Fibroblast of mammary gland (primary cell): ENCODE results near the gene DYSF.

Experiments used
- DNase-seq: peaks from one replicate; pipeline ENCODE4 v3.0.0-alpha.2; 2010; ENCODE audit warnings: low read depth
- H3K4me3 ChIP-seq: 2 replicates; pipeline ENCODE4 v1.5.1; 2011; ENCODE audit warnings: low read depth, mild to moderate bottlenecking, low read length, moderate library complexity; ENCODE audit not compliant: control insufficient read depth
- CTCF ChIP-seq: conservative IDR thresholded peaks from 2 replicates; pipeline ENCODE4 v1.5.1; 2011; ENCODE audit warnings: low read depth, low read length, inconsistent platforms; ENCODE audit not compliant: control insufficient read depth, insufficient read depth

DYSF gene

GRCh38 chr2:71618327-71619113 is 165.2 kb downstream of the DYSF start:
- H3K4me3 ChIP-seq: no peak overlapping the region
- DNase-seq: no peak
- TF ChIP-seq CTCF: no peak

- no peak for DNase-seq
- no peak for TF ChIP-seq CTCF
- H3K4me3 ChIP-seq: no peak overlapping the region
Measured at GRCh38 chr2:71619230-71619741, 165.9 kb downstream of the DYSF start.

- no peak for TF ChIP-seq CTCF
- H3K4me3 ChIP-seq: no peak overlapping the region
- DNase-seq: no peak
Measured at GRCh38 chr2:71620116-71620515, 166.8 kb downstream of the DYSF start.

- no peak overlapping the region for H3K4me3 ChIP-seq
- DNase-seq: no peak
Measured at GRCh38 chr2:71620851-71621251, 167.5 kb downstream of the DYSF start.

GRCh38 chr2:71629273-71629672 is 175.9 kb downstream of the DYSF start:
- H3K4me3 ChIP-seq: no peak overlapping the region
- DNase-seq: no peak
- TF ChIP-seq CTCF: no peak

More at GRCh38 chr2:71620851-71621251, 167.5 kb downstream of the DYSF start:
- TF ChIP-seq CTCF: no peak

GRCh38 chr2:71629771-71630453 is 176.6 kb downstream of the DYSF start:
- no peak overlapping the region for H3K4me3 ChIP-seq
- TF ChIP-seq CTCF: no peak
- DNase-seq: no peak
